IMR-90 (cell line): ENCODE data around the gene GOLT1A. TPM values are rescaled to one million over a fixed set of nuclear protein-coding genes. Genes with fewer than 3 reads are reported as not detected.

Source experiments
- ATAC-seq: fragments of 200-7000 bp; cut with Tn5 transposase; 2 replicates; pipeline ENCODE4 v1.9.1; 2020; ENCODE audit warnings: low read depth, mild to moderate bottlenecking, moderate library complexity
- BruUV-seq: library from RNA; stranded (reverse); fragments of 400-500 nt; replicated peaks from 2 replicates; lab custom pipeline; 2021; lab: Mats Ljungman, UMichigan
- CTCF ChIA-PET: fragments of 300-600 bp; formaldehyde crosslinking; extraction: SDS; loops from one replicate; lab custom pipeline; 2021; ENCODE audit warnings: antibody characterized with exemption; lab: Yijun Ruan, JAX
- POLR2A ChIA-PET: fragments of 300-600 bp; sonication (Branson Sonifier 250); formaldehyde crosslinking; loops from one replicate; lab custom pipeline; 2022; ENCODE audit warnings: antibody characterized with exemption; ENCODE audit not compliant: unreplicated experiment; lab: Charles Lee
- DNase-seq: peaks from one replicate; pipeline ENCODE4 v3.0.0; 2013
- H2AFZ ChIP-seq: replicated peaks from 2 replicates; pipeline ENCODE3; 2013; ENCODE audit warnings: low read length, mild to moderate bottlenecking; ENCODE audit not compliant: poor library complexity
- H2AK5ac ChIP-seq: 2 replicates; pipeline ENCODE4 v1.6.1; 2013; ENCODE audit warnings: low read depth, low read length, inconsistent platforms
- H2AK9ac ChIP-seq: replicated peaks from 2 replicates; pipeline ENCODE3; 2013; ENCODE audit warnings: mild to moderate bottlenecking, low read depth, low read length, moderate library complexity; ENCODE audit not compliant: poor library complexity
- H2BK120ac ChIP-seq: 2 replicates; pipeline ENCODE4 v1.6.1; 2013; ENCODE audit warnings: low read depth, low read length, inconsistent platforms
- H2BK15ac ChIP-seq: 3 replicates; pipeline ENCODE4 v1.6.1; 2013; ENCODE audit warnings: low read depth, low read length, inconsistent platforms
- H2BK20ac ChIP-seq: 2 replicates; pipeline ENCODE4 v1.6.1; 2013; ENCODE audit warnings: low read depth, mild to moderate bottlenecking, inconsistent platforms, low read length, moderate library complexity
- H2BK5ac ChIP-seq: 2 replicates; pipeline ENCODE4 v1.6.1; 2013; ENCODE audit warnings: mild to moderate bottlenecking, low read depth, low read length, inconsistent platforms; ENCODE audit not compliant: poor library complexity, severe bottlenecking
- H3K14ac ChIP-seq: replicated peaks from 2 replicates; pipeline ENCODE4 v1.6.1; 2013; ENCODE audit warnings: low read depth, low read length, inconsistent platforms
- H3K18ac ChIP-seq: 2 replicates; pipeline ENCODE4 v1.6.1; 2013; ENCODE audit warnings: low read depth, low read length, control low read depth
- H3K23ac ChIP-seq: 2 replicates; pipeline ENCODE4 v1.6.1; 2013; ENCODE audit warnings: low read depth, low read length, inconsistent platforms
- H3K27ac ChIP-seq: 2 replicates; pipeline ENCODE4 v1.5.1; 2013; ENCODE audit warnings: mild to moderate bottlenecking, control low read depth, low read length; ENCODE audit not compliant: insufficient read depth
- H3K27me3 ChIP-seq: 2 replicates; pipeline ENCODE4 v1.6.1; 2013; ENCODE audit warnings: low read length; ENCODE audit not compliant: control insufficient read depth, insufficient read depth
- H3K36me3 ChIP-seq: 2 replicates; pipeline ENCODE4 v1.6.1; 2013; ENCODE audit warnings: low read length, mixed read lengths; ENCODE audit not compliant: control insufficient read depth, insufficient read depth
- H3K4ac ChIP-seq: 2 replicates; pipeline ENCODE4 v1.6.1; 2013; ENCODE audit warnings: low read depth, low read length, inconsistent platforms
- H3K4me1 ChIP-seq: 2 replicates; pipeline ENCODE4 v1.6.1; 2013; ENCODE audit warnings: low read length, mixed read lengths; ENCODE audit not compliant: control insufficient read depth, insufficient read depth
- H3K4me2 ChIP-seq: 2 replicates; pipeline ENCODE4 v1.6.1; 2013; ENCODE audit warnings: low read depth, mild to moderate bottlenecking, control low read depth, low read length, moderate library complexity
- H3K4me3 ChIP-seq: 2 replicates; pipeline ENCODE4 v1.5.1; 2013; ENCODE audit warnings: low read depth, mild to moderate bottlenecking, control low read depth, low read length, moderate library complexity; ENCODE audit not compliant: insufficient read depth
- H3K56ac ChIP-seq: 2 replicates; pipeline ENCODE4 v1.6.1; 2013; ENCODE audit warnings: low read length, inconsistent platforms; ENCODE audit not compliant: insufficient read depth; ENCODE audit errors: extremely low read depth
- H3K79me1 ChIP-seq, 2 experiments: 2 replicates each; pipeline ENCODE4 v1.6.1; 2013; ENCODE audit warnings: low read length in 2 of 2, inconsistent platforms in 1 of 2, low read depth in 1 of 2
- H3K9ac ChIP-seq: 2 replicates; pipeline ENCODE4 v1.6.1; 2013; ENCODE audit warnings: low read depth, low read length, control low read depth
- H3K9me1 ChIP-seq: 2 replicates; pipeline ENCODE4 v1.6.1; 2013; ENCODE audit warnings: low read length, inconsistent platforms; ENCODE audit not compliant: insufficient read depth
- H3K9me3 ChIP-seq: 2 replicates; pipeline ENCODE4 v1.6.1; 2013; ENCODE audit warnings: low read length; ENCODE audit not compliant: control insufficient read depth, insufficient read depth
- H4K20me1 ChIP-seq: 2 replicates; pipeline ENCODE4 v1.6.1; 2013; ENCODE audit warnings: low read length, inconsistent platforms; ENCODE audit not compliant: insufficient read depth
- H4K5ac ChIP-seq: 2 replicates; pipeline ENCODE4 v1.6.1; 2013; ENCODE audit warnings: mild to moderate bottlenecking, low read depth, low read length, control low read depth
- H4K8ac ChIP-seq, 2 experiments: 2 replicates each; pipeline ENCODE4 v1.6.1; 2013; ENCODE audit warnings: low read depth in 2 of 2, low read length in 2 of 2, control low read depth in 1 of 2, inconsistent platforms in 1 of 2
- H4K91ac ChIP-seq: 2 replicates; pipeline ENCODE4 v1.6.1; 2013; ENCODE audit warnings: low read depth, low read length, inconsistent platforms; ENCODE audit not compliant: insufficient read depth
- BHLHE40 ChIP-seq: fragments of 150-350 bp; IDR thresholded peaks from 2 replicates; pipeline ENCODE4 v1.6.1; 2016; ENCODE audit warnings: mild to moderate bottlenecking, low read depth, low read length
- CEBPB ChIP-seq: IDR thresholded peaks from 2 replicates; pipeline ENCODE4 v1.6.1; 2012; ENCODE audit warnings: low read depth, low read length, improper control_type of control experiment
- FOS ChIP-seq: fragments of 150-350 bp; IDR thresholded peaks from 2 replicates; pipeline ENCODE4 v1.6.1; 2016; ENCODE audit warnings: low read depth, low read length
- MXI1 ChIP-seq: IDR thresholded peaks from 2 replicates; pipeline ENCODE4 v1.6.1; 2012; ENCODE audit warnings: low read depth, mild to moderate bottlenecking, low read length, moderate library complexity, borderline replicate concordance
- RFX5 ChIP-seq: IDR thresholded peaks from 2 replicates; pipeline ENCODE4 v1.8.0; 2012; ENCODE audit warnings: low read depth, mild to moderate bottlenecking, low read length, moderate library complexity
- WGBS, 2 experiments: methylation state at CpG; one replicate each; pipeline versions ENCODE4 v1.1.5 to v1.1.7; 2013; ENCODE audit warnings: missing lambda C conversion rate in 2 of 2; ENCODE audit not compliant: insufficient read length in 1 of 2; ENCODE audit errors: extremely low coverage in 2 of 2; 5-methylcytosine and 5-hydroxymethylcytosine counted together
- dilution Hi-C: fragments of 300-500 bp; cut with HindIII; formaldehyde crosslinking; loops from one replicate; pipeline ENCODE4 v1.14.3; 2018; ENCODE audit warnings: low sequenced_read_pairs; ENCODE audit not compliant: unreplicated experiment
- in situ Hi-C: fragments of 300-500 bp; cut with MboI; formaldehyde crosslinking; loops from 3 replicates; pipeline ENCODE4 v1.14.3; 2019; ENCODE audit warnings: low sequenced_read_pairs, inconsistent platforms, mixed read lengths
- intact Hi-C: fragments of 100-400 bp; cut with micrococcal nuclease; formaldehyde crosslinking; loops from 2 replicates; pipeline ENCODE4 v1.10.0; 2022
- polyA plus RNA-seq, 3 experiments: library from polyadenylated mRNA; depleted of rRNA; stranded (reverse); fragments of >200 nt; gene quantifications; 2 replicates each; pipeline ENCODE4 v1.2.3, GENCODE V29; 2012; ENCODE audit warnings: low replicate concordance in 1 of 3
- total RNA-seq: library from RNA; depleted of rRNA; stranded (reverse); fragments of >200 nt; gene quantifications from 2 replicates; pipeline ENCODE4 v1.2.3, GENCODE V29; 2012
- TF ChIP-seq, protein P1 (sequence below): conservative IDR thresholded peaks from 2 replicates; pipeline ENCODE4 v1.5.1; 2012; ENCODE audit warnings: mild to moderate bottlenecking, low read depth, low read length, improper control_type of control experiment

The GOLT1A gene
- total and polyA plus RNA-seq, 2 of the 4 experiments (the other 2 are of a cell fraction): 0.32 TPM; not detected in 1

GRCh38 chr1:204263254-204263910 is 49.6 kb upstream of the GOLT1A start:
- TF ChIP-seq RFX5 (no peak), BHLHE40 (peak; percentile 88), CEBPB (no peak), MXI1 (0 out of 2 replicates have a peak, but pooled peaks have one; percentile 27), FOS (no peak)
- TF ChIP-seq, protein P1, sequence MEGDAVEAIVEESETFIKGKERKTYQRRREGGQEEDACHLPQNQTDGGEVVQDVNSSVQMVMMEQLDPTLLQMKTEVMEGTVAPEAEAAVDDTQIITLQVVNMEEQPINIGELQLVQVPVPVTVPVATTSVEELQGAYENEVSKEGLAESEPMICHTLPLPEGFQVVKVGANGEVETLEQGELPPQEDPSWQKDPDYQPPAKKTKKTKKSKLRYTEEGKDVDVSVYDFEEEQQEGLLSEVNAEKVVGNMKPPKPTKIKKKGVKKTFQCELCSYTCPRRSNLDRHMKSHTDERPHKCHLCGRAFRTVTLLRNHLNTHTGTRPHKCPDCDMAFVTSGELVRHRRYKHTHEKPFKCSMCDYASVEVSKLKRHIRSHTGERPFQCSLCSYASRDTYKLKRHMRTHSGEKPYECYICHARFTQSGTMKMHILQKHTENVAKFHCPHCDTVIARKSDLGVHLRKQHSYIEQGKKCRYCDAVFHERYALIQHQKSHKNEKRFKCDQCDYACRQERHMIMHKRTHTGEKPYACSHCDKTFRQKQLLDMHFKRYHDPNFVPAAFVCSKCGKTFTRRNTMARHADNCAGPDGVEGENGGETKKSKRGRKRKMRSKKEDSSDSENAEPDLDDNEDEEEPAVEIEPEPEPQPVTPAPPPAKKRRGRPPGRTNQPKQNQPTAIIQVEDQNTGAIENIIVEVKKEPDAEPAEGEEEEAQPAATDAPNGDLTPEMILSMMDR: no peak
- H3K4me2 ChIP-seq: no peak overlapping the region
- no peak overlapping the region for H3K27ac ChIP-seq
- H2BK5ac ChIP-seq: peak overlapping the region; percentile 3
- no peak overlapping the region for H3K56ac ChIP-seq
- peak; percentile 38 for DNase-seq
- no peak overlapping the region for H4K91ac ChIP-seq
- ChIA-PET POLR2A (no interaction called here), CTCF (interaction anchor here (1.7 to 2.3 kb wide), 2 partner anchors 97 to 100 kb away, joined by 6 to 10 read pairs; partner anchors contain the start of gene PLEKHA6)
- in situ Hi-C loops: no loop called here
- no peaks in the 10 kb centered on the region for H4K20me1 ChIP-seq
- peak overlapping the region; percentile 50; the same call in 1 of the 2 replicates for H2BK120ac ChIP-seq
- H3K9me3 ChIP-seq: no peaks in the 10 kb centered on the region
- dilution Hi-C loops: no loop called here
- no peaks in the 10 kb centered on the region for H3K79me1 ChIP-seq
- intact Hi-C loops: no loop called here
- peaks cover 12% of the 10 kb centered on the region; the same call in 1 of the 2 replicates for H3K9me1 ChIP-seq
- no peak overlapping the region for H2BK20ac ChIP-seq
- 0 out of 2 replicates have a peak overlapping the region, but pooled peaks have one; percentile 13 for H3K4ac ChIP-seq
- no peak overlapping the region for H2AFZ ChIP-seq
- peak overlapping the region; percentile 73; the same call in 1 of the 2 replicates for H3K14ac ChIP-seq
- H3K18ac ChIP-seq: no peak overlapping the region
- H2BK15ac ChIP-seq: no peak overlapping the region; the same call in 2 of the 3 replicates
- no peak overlapping the region for H4K5ac ChIP-seq
- H2AK9ac ChIP-seq: peak overlapping the region; percentile 89
- WGBS, 2 experiments: 43% methylated on average over 4 of the region's 13 CpGs; no CpG with 5 or more reads in 1 of the 2 experiments
- H3K4me3 ChIP-seq: no peak overlapping the region
- H3K27me3 ChIP-seq: no peaks in the 10 kb centered on the region
- H4K8ac ChIP-seq: no peak overlapping the region
- peak overlapping the region; percentile 51 for H3K23ac ChIP-seq
- peak overlapping the region; percentile 21; the same call in 1 of the 2 replicates for H2AK5ac ChIP-seq
- H3K36me3 ChIP-seq: peaks cover 37% of the 10 kb centered on the region
- ATAC-seq: peak; percentile 39
- peaks cover 18% of the 10 kb centered on the region for H3K4me1 ChIP-seq
- no peak overlapping the region for H3K9ac ChIP-seq
- no TSS peak for BruUV-seq
